AG04450 (cell line): ENCODE results near the gene SEPHS2. TPM values are rescaled to one million over a fixed set of nuclear protein-coding genes. Genes with fewer than 3 reads are reported as not detected.

Experiments used
- CTCF ChIA-PET: fragments of 300-600, 350-600 bp; formaldehyde crosslinking; extraction: SDS; loops from one replicate; lab custom pipeline; 2022; ENCODE audit warnings: antibody characterized with exemption, inconsistent platforms; lab: Charles Lee
- POLR2A ChIA-PET: fragments of 350-600 bp; formaldehyde crosslinking; extraction: SDS; loops from one replicate; lab custom pipeline; 2021; ENCODE audit warnings: antibody characterized with exemption, inconsistent platforms; lab: Yijun Ruan, JAX
- DNase-seq: peaks from one replicate; pipeline ENCODE4 v3.0.0-alpha.2; 2011; ENCODE audit warnings: low read depth, low spot score
- H3K27ac ChIP-seq: one replicate; pipeline ENCODE4 v1.5.1; 2012; ENCODE audit warnings: low read depth, low read length, control low read depth
- H3K27me3 ChIP-seq: one replicate; pipeline ENCODE4 v1.6.0; 2012; ENCODE audit warnings: low read length; ENCODE audit not compliant: control insufficient read depth, insufficient read depth
- H3K4me3 ChIP-seq: 2 replicates; pipeline ENCODE4 v1.5.1; 2011; ENCODE audit warnings: mild to moderate bottlenecking, low read depth, low read length, control low read depth
- H3K9me3 ChIP-seq: 2 replicates; pipeline ENCODE4 v1.5.1; 2012; ENCODE audit warnings: low read length; ENCODE audit not compliant: control insufficient read depth, insufficient read depth
- polyA minus RNA-seq: library from RNA; depleted of rRNA, polyadenylated mRNA; stranded (reverse); fragments of >200 nt; gene quantifications from 2 replicates; pipeline ENCODE4 v1.2.3, GENCODE V29; 2011; rRNA and poly(A)+ RNA removed
- polyA plus RNA-seq: library from polyadenylated mRNA; depleted of rRNA; stranded (reverse); fragments of >200 nt; gene quantifications from 2 replicates; pipeline ENCODE4 v1.2.3, GENCODE V29; 2011; rRNA removed
- TF ChIP-seq, protein P1 (sequence below): IDR thresholded peaks from 2 replicates; pipeline ENCODE4 v1.5.1; 2011; ENCODE audit warnings: low read depth, low read length, control low read depth, inconsistent platforms

Gene SEPHS2, protein sequence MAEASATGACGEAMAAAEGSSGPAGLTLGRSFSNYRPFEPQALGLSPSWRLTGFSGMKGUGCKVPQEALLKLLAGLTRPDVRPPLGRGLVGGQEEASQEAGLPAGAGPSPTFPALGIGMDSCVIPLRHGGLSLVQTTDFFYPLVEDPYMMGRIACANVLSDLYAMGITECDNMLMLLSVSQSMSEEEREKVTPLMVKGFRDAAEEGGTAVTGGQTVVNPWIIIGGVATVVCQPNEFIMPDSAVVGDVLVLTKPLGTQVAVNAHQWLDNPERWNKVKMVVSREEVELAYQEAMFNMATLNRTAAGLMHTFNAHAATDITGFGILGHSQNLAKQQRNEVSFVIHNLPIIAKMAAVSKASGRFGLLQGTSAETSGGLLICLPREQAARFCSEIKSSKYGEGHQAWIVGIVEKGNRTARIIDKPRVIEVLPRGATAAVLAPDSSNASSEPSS
- polyA plus RNA-seq (41.2 and 47.1 TPM in 2 replicates), polyA minus RNA-seq (27.1 and 32.0 TPM in 2 replicates)

DNA sequence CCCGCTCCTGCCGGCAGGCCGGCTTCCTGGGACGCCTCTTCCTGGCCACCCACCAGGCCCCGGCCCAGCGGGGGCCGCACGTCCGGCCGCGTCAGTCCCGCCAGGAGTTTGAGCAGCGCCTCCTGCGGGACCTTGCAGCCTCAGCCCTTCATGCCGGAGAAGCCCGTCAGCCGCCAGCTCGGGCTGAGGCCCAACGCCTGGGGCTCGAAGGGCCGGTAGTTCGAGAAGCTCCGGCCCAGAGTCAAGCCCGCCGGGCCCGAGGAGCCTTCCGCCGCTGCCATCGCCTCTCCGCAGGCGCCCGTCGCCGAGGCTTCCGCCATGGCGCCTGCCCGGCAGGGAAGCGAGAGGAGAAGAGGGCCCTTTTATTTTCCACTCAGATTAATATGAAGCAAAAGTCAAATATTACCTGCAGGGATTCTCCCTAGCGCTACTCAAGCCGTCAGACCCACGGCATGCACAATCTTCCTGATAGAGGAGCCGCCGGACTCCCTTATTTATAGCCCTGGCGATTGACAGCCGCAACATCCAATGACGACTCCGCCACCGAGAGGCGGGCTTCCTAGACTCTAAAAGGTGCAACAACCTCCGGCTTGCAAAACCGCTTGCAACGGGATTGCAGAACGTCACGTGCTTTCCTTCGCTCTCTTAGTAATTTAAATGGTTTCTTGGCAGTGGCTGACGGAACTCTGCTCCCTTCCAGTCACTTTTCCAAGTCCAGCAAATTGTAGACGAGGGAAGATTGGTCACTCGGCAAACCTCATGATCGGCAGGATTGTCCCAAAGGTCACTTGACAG is at the start of gene SEPHS2:
TSS of gene SEPHS2 (minus strand) at position 467 of the 795 bp plus-strand sequence. CDS start at position 320, 147 bp downstream.
- TF ChIP-seq, protein P1, sequence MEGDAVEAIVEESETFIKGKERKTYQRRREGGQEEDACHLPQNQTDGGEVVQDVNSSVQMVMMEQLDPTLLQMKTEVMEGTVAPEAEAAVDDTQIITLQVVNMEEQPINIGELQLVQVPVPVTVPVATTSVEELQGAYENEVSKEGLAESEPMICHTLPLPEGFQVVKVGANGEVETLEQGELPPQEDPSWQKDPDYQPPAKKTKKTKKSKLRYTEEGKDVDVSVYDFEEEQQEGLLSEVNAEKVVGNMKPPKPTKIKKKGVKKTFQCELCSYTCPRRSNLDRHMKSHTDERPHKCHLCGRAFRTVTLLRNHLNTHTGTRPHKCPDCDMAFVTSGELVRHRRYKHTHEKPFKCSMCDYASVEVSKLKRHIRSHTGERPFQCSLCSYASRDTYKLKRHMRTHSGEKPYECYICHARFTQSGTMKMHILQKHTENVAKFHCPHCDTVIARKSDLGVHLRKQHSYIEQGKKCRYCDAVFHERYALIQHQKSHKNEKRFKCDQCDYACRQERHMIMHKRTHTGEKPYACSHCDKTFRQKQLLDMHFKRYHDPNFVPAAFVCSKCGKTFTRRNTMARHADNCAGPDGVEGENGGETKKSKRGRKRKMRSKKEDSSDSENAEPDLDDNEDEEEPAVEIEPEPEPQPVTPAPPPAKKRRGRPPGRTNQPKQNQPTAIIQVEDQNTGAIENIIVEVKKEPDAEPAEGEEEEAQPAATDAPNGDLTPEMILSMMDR: peak; percentile 54
- POLR2A ChIA-PET: interaction anchor here (1.0 to 1.1 kb wide), 3 partner anchors 28 to 126 kb away, joined by 3 to 5 read pairs (median 4); partner anchors contain the start of gene ZNF688

DNA sequence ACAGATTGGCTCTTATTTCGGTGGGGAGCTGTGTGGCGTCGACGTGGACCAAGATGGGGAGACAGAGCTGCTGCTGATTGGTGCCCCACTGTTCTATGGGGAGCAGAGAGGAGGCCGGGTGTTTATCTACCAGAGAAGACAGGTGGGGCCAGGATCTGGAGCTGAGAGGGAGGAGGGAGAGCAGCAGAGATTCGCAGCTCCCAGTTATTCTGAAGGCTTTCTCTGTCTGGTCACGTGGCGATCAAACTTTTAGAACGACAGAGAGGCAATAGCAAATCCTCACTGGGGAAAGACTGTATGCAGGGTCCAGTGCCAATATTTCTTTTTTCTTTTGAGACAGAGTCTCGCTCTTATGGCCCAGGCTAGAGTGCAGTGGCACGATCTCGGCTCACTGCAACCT is 49.0 kb upstream of the SEPHS2 start:
- no peak overlapping the region for H3K4me3 ChIP-seq
- ChIA-PET POLR2A (no interaction called here), CTCF (no interaction called here)
- DNase-seq: no peak
- TF ChIP-seq, protein P1: no peak
- H3K27me3 ChIP-seq: peaks cover 3% of the 10 kb centered on the region
- no peaks in the 10 kb centered on the region; the same call in 1 of the 2 replicates for H3K9me3 ChIP-seq
- no peak overlapping the region for H3K27ac ChIP-seq

More for the DNA sequence above, at the start of gene SEPHS2:
- H3K27me3 ChIP-seq: peaks cover 4% of the 10 kb centered on the region
- peak within 1 kb of the TSS; percentile 83 for H3K4me3 ChIP-seq
- peaks cover 6% of the 10 kb centered on the region for H3K9me3 ChIP-seq
- CTCF ChIA-PET: interaction anchor here (0.7 to 2.4 kb wide), 4 partner anchors 16 to 353 kb away, joined by 3 to 10 read pairs (median 6); partner anchors contain the start of gene DCTPP1
- H3K27ac ChIP-seq: peak within 1 kb of the TSS; percentile 86
- DNase-seq: peak; percentile 92

DNA sequence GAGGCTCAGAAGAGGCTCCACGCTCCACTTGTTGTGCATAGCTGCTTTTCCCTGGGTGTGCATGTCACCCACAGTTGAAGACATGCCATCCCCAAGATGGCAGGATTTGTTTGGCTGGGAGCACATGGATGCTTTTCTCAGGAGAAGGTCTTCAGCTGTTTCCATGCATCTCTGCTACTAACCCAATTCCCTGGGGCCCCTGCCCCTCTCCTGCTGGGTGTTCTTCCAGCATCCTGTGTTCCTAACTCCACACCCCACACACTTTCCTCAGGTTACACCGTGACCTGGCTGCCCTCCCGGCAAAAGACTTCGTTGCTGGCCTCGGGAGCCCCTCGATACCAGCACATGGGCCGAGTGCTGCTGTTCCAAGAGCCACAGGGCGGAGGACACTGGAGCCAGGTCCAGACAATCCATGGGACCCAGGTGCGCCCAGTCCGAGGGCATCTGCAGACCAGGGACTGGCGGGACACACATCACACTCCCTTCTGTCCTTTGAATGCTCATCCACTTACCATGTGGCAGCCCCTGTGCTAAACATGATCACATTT is 48.3 kb upstream of the SEPHS2 start:
- TF ChIP-seq, protein P1: no peak
- no peak overlapping the region for H3K4me3 ChIP-seq
- POLR2A ChIA-PET: no interaction called here
- peaks cover 3% of the 10 kb centered on the region for H3K27me3 ChIP-seq
- no peak for DNase-seq
- no peaks in the 10 kb centered on the region; the same call in 1 of the 2 replicates for H3K9me3 ChIP-seq
- CTCF ChIA-PET: no interaction called here
- H3K27ac ChIP-seq: no peak overlapping the region

DNA sequence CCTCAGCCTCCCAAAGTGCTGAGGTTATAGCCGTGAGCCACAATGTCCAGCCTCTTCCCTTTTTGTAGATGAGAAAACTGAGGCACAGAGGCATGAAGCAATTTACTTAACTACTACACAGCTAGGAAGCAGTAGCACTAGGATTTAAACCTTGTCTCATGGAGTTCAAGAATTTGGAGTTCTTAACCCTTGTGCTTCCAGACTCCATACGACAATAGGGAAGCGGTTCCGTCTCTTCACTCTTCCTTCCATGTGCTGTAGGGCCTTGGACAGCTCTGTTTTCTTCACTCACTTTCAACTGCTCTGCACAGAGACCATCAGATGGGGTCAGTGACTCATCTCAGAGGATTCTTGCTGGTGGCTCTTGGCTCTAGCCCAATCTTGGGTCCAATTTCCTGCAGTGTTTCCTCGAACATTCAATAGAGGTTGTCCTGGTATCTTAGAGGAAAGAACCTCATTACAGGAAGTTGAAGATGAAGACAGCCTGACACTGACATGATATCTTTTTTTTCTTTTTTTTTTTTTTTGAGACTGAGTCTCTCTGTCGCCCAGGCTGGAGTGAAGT is 46.2 kb upstream of the SEPHS2 start:
- ChIA-PET POLR2A (no interaction called here), CTCF (no interaction called here)
- DNase-seq: peak; percentile 23
- Histone ChIP-seq H3K9me3 (no peaks in the 10 kb centered on the region; the same call in 1 of the 2 replicates), H3K27ac (no peak overlapping the region), H3K27me3 (peaks cover 3% of the 10 kb centered on the region), H3K4me3 (no peak overlapping the region)
- TF ChIP-seq, protein P1: no peak
